IMR-90 (cell line): ENCODE measurements around the gene BCL11A. TPM values are rescaled to one million over a fixed set of nuclear protein-coding genes. Genes with fewer than 3 reads are reported as not detected.

Experiments
- ATAC-seq: fragments of 200-7000 bp; cut with Tn5 transposase; 2 replicates; pipeline ENCODE4 v1.9.1; 2020; ENCODE audit warnings: low read depth, mild to moderate bottlenecking, moderate library complexity
- BruUV-seq: library from RNA; stranded (reverse); fragments of 400-500 nt; replicated peaks from 2 replicates; lab custom pipeline; 2021; lab: Mats Ljungman, UMichigan
- CTCF ChIA-PET: fragments of 300-600 bp; formaldehyde crosslinking; extraction: SDS; loops from one replicate; lab custom pipeline; 2021; ENCODE audit warnings: antibody characterized with exemption; lab: Yijun Ruan, JAX
- POLR2A ChIA-PET: fragments of 300-600 bp; sonication (Branson Sonifier 250); formaldehyde crosslinking; loops from one replicate; lab custom pipeline; 2022; ENCODE audit warnings: antibody characterized with exemption; ENCODE audit not compliant: unreplicated experiment; lab: Charles Lee
- DNase-seq: peaks from one replicate; pipeline ENCODE4 v3.0.0; 2013
- H2AFZ ChIP-seq: replicated peaks from 2 replicates; pipeline ENCODE3; 2013; ENCODE audit warnings: low read length, mild to moderate bottlenecking; ENCODE audit not compliant: poor library complexity
- H2AK5ac ChIP-seq: 2 replicates; pipeline ENCODE4 v1.6.1; 2013; ENCODE audit warnings: low read depth, low read length, inconsistent platforms
- H2AK9ac ChIP-seq: replicated peaks from 2 replicates; pipeline ENCODE3; 2013; ENCODE audit warnings: mild to moderate bottlenecking, low read depth, low read length, moderate library complexity; ENCODE audit not compliant: poor library complexity
- H2BK120ac ChIP-seq: 2 replicates; pipeline ENCODE4 v1.6.1; 2013; ENCODE audit warnings: low read depth, low read length, inconsistent platforms
- H2BK15ac ChIP-seq: 3 replicates; pipeline ENCODE4 v1.6.1; 2013; ENCODE audit warnings: low read depth, low read length, inconsistent platforms
- H2BK20ac ChIP-seq: 2 replicates; pipeline ENCODE4 v1.6.1; 2013; ENCODE audit warnings: low read depth, mild to moderate bottlenecking, inconsistent platforms, low read length, moderate library complexity
- H2BK5ac ChIP-seq: 2 replicates; pipeline ENCODE4 v1.6.1; 2013; ENCODE audit warnings: mild to moderate bottlenecking, low read depth, low read length, inconsistent platforms; ENCODE audit not compliant: poor library complexity, severe bottlenecking
- H3K14ac ChIP-seq: replicated peaks from 2 replicates; pipeline ENCODE4 v1.6.1; 2013; ENCODE audit warnings: low read depth, low read length, inconsistent platforms
- H3K18ac ChIP-seq: 2 replicates; pipeline ENCODE4 v1.6.1; 2013; ENCODE audit warnings: low read depth, low read length, control low read depth
- H3K23ac ChIP-seq: 2 replicates; pipeline ENCODE4 v1.6.1; 2013; ENCODE audit warnings: low read depth, low read length, inconsistent platforms
- H3K27ac ChIP-seq: 2 replicates; pipeline ENCODE4 v1.5.1; 2013; ENCODE audit warnings: mild to moderate bottlenecking, control low read depth, low read length; ENCODE audit not compliant: insufficient read depth
- H3K27me3 ChIP-seq: 2 replicates; pipeline ENCODE4 v1.6.1; 2013; ENCODE audit warnings: low read length; ENCODE audit not compliant: control insufficient read depth, insufficient read depth
- H3K36me3 ChIP-seq: 2 replicates; pipeline ENCODE4 v1.6.1; 2013; ENCODE audit warnings: low read length, mixed read lengths; ENCODE audit not compliant: control insufficient read depth, insufficient read depth
- H3K4ac ChIP-seq: 2 replicates; pipeline ENCODE4 v1.6.1; 2013; ENCODE audit warnings: low read depth, low read length, inconsistent platforms
- H3K4me1 ChIP-seq: 2 replicates; pipeline ENCODE4 v1.6.1; 2013; ENCODE audit warnings: low read length, mixed read lengths; ENCODE audit not compliant: control insufficient read depth, insufficient read depth
- H3K4me2 ChIP-seq: 2 replicates; pipeline ENCODE4 v1.6.1; 2013; ENCODE audit warnings: low read depth, mild to moderate bottlenecking, control low read depth, low read length, moderate library complexity
- H3K4me3 ChIP-seq: 2 replicates; pipeline ENCODE4 v1.5.1; 2013; ENCODE audit warnings: low read depth, mild to moderate bottlenecking, control low read depth, low read length, moderate library complexity; ENCODE audit not compliant: insufficient read depth
- H3K56ac ChIP-seq: 2 replicates; pipeline ENCODE4 v1.6.1; 2013; ENCODE audit warnings: low read length, inconsistent platforms; ENCODE audit not compliant: insufficient read depth; ENCODE audit errors: extremely low read depth
- H3K79me1 ChIP-seq, 2 experiments: 2 replicates each; pipeline ENCODE4 v1.6.1; 2013; ENCODE audit warnings: low read length in 2 of 2, inconsistent platforms in 1 of 2, low read depth in 1 of 2
- H3K9ac ChIP-seq: 2 replicates; pipeline ENCODE4 v1.6.1; 2013; ENCODE audit warnings: low read depth, low read length, control low read depth
- H3K9me1 ChIP-seq: 2 replicates; pipeline ENCODE4 v1.6.1; 2013; ENCODE audit warnings: low read length, inconsistent platforms; ENCODE audit not compliant: insufficient read depth
- H3K9me3 ChIP-seq: 2 replicates; pipeline ENCODE4 v1.6.1; 2013; ENCODE audit warnings: low read length; ENCODE audit not compliant: control insufficient read depth, insufficient read depth
- H4K20me1 ChIP-seq: 2 replicates; pipeline ENCODE4 v1.6.1; 2013; ENCODE audit warnings: low read length, inconsistent platforms; ENCODE audit not compliant: insufficient read depth
- H4K5ac ChIP-seq: 2 replicates; pipeline ENCODE4 v1.6.1; 2013; ENCODE audit warnings: mild to moderate bottlenecking, low read depth, low read length, control low read depth
- H4K8ac ChIP-seq, 2 experiments: 2 replicates each; pipeline ENCODE4 v1.6.1; 2013; ENCODE audit warnings: low read depth in 2 of 2, low read length in 2 of 2, control low read depth in 1 of 2, inconsistent platforms in 1 of 2
- H4K91ac ChIP-seq: 2 replicates; pipeline ENCODE4 v1.6.1; 2013; ENCODE audit warnings: low read depth, low read length, inconsistent platforms; ENCODE audit not compliant: insufficient read depth
- CEBPB ChIP-seq: IDR thresholded peaks from 2 replicates; pipeline ENCODE4 v1.6.1; 2012; ENCODE audit warnings: low read depth, low read length, improper control_type of control experiment
- CHD1 ChIP-seq: IDR thresholded peaks from 2 replicates; pipeline ENCODE4 v1.6.1; 2012; ENCODE audit warnings: low read depth, low read length, improper control_type of control experiment
- NFE2L2 ChIP-seq: fragments of 150-350 bp; IDR thresholded peaks from 2 replicates; pipeline ENCODE4 v1.6.1; 2016; ENCODE audit warnings: low read depth, mild to moderate bottlenecking, low read length
- RFX5 ChIP-seq: IDR thresholded peaks from 2 replicates; pipeline ENCODE4 v1.8.0; 2012; ENCODE audit warnings: low read depth, mild to moderate bottlenecking, low read length, moderate library complexity
- SMC3 ChIP-seq: fragments of 150-350 bp; IDR thresholded peaks from 2 replicates; pipeline ENCODE4 v1.6.1; 2016; ENCODE audit warnings: low read depth, mild to moderate bottlenecking, antibody characterized with exemption, low read length, moderate library complexity
- WGBS, 2 experiments: methylation state at CpG; one replicate each; pipeline versions ENCODE4 v1.1.5 to v1.1.7; 2013; ENCODE audit warnings: missing lambda C conversion rate in 2 of 2; ENCODE audit not compliant: insufficient read length in 1 of 2; ENCODE audit errors: extremely low coverage in 2 of 2; 5-methylcytosine and 5-hydroxymethylcytosine counted together
- dilution Hi-C: fragments of 300-500 bp; cut with HindIII; formaldehyde crosslinking; loops from one replicate; pipeline ENCODE4 v1.14.3; 2018; ENCODE audit warnings: low sequenced_read_pairs; ENCODE audit not compliant: unreplicated experiment
- in situ Hi-C: fragments of 300-500 bp; cut with MboI; formaldehyde crosslinking; loops from 3 replicates; pipeline ENCODE4 v1.14.3; 2019; ENCODE audit warnings: low sequenced_read_pairs, inconsistent platforms, mixed read lengths
- intact Hi-C: fragments of 100-400 bp; cut with micrococcal nuclease; formaldehyde crosslinking; loops from 2 replicates; pipeline ENCODE4 v1.10.0; 2022
- polyA plus RNA-seq, 3 experiments: library from polyadenylated mRNA; depleted of rRNA; stranded (reverse); fragments of >200 nt; gene quantifications; 2 replicates each; pipeline ENCODE4 v1.2.3, GENCODE V29; 2012; ENCODE audit warnings: low replicate concordance in 1 of 3
- total RNA-seq: library from RNA; depleted of rRNA; stranded (reverse); fragments of >200 nt; gene quantifications from 2 replicates; pipeline ENCODE4 v1.2.3, GENCODE V29; 2012
- TF ChIP-seq, protein P1 (sequence below): conservative IDR thresholded peaks from 2 replicates; pipeline ENCODE4 v1.5.1; 2012; ENCODE audit warnings: mild to moderate bottlenecking, low read depth, low read length, improper control_type of control experiment
- TF ChIP-seq, protein P2 (sequence below): fragments of 150-350 bp; IDR thresholded peaks from 2 replicates; pipeline ENCODE4 v1.6.1; 2016; ENCODE audit warnings: low read depth, mild to moderate bottlenecking, low read length, moderate library complexity, borderline replicate concordance

Gene BCL11A
- total and polyA plus RNA-seq, 2 of the 4 experiments (the other 2 are of a cell fraction): 1.0 to 1.1 TPM

DNA sequence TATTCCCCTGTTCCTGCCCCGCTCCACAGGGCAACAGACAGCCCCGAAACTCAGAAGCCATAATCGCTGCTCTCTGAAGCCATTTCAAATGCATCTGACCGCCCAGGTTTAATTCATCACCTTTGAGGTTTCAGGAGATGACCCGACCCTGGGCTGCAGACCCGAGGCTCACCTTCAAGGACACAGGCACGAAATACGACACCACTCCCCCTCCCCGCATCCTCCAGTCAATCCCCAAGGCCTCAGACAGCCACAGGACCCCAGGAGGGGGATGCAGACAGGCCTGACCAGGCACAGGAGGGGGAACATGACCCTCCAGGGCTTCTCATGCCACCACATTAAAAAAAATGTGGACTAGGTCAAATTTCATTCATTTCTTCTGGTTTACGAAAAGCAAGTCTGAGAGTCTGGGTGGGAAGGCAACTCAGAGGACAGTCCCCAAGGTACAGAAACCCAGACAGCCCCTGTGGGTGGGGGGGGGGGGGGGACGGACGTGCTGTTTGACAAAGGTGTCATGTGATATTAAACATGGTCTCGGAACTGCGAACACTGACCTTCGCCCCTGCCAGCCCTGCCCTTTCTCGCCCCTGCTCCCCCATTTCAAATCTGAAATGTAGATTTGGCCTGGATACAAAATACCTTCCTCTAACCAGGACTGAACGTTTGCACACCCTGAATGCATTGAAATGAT lies 142.9 kb downstream of the BCL11A start:
- H2AK9ac ChIP-seq: no peak overlapping the region
- in situ Hi-C loops: no loop called here
- no peak overlapping the region for H3K18ac ChIP-seq
- no peak overlapping the region for H2BK120ac ChIP-seq
- ATAC-seq (no peak), DNase-seq (no peak)
- no peak overlapping the region for H2AFZ ChIP-seq
- TF ChIP-seq SMC3 (no peak), NFE2L2 (no peak), RFX5 (no peak), CEBPB (no peak), CHD1 (no peak)
- TF ChIP-seq, protein P1, sequence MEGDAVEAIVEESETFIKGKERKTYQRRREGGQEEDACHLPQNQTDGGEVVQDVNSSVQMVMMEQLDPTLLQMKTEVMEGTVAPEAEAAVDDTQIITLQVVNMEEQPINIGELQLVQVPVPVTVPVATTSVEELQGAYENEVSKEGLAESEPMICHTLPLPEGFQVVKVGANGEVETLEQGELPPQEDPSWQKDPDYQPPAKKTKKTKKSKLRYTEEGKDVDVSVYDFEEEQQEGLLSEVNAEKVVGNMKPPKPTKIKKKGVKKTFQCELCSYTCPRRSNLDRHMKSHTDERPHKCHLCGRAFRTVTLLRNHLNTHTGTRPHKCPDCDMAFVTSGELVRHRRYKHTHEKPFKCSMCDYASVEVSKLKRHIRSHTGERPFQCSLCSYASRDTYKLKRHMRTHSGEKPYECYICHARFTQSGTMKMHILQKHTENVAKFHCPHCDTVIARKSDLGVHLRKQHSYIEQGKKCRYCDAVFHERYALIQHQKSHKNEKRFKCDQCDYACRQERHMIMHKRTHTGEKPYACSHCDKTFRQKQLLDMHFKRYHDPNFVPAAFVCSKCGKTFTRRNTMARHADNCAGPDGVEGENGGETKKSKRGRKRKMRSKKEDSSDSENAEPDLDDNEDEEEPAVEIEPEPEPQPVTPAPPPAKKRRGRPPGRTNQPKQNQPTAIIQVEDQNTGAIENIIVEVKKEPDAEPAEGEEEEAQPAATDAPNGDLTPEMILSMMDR: no peak
- TF ChIP-seq, protein P2, sequence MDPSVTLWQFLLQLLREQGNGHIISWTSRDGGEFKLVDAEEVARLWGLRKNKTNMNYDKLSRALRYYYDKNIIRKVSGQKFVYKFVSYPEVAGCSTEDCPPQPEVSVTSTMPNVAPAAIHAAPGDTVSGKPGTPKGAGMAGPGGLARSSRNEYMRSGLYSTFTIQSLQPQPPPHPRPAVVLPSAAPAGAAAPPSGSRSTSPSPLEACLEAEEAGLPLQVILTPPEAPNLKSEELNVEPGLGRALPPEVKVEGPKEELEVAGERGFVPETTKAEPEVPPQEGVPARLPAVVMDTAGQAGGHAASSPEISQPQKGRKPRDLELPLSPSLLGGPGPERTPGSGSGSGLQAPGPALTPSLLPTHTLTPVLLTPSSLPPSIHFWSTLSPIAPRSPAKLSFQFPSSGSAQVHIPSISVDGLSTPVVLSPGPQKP: no peak
- H3K9me1 ChIP-seq: no peaks in the 10 kb centered on the region
- no peak overlapping the region for H3K27ac ChIP-seq
- H2BK20ac ChIP-seq: no peak overlapping the region
- no peak overlapping the region for H4K91ac ChIP-seq
- no peak overlapping the region for H2BK5ac ChIP-seq
- H2AK5ac ChIP-seq: no peak overlapping the region
- no peaks in the 10 kb centered on the region for H3K4me1 ChIP-seq
- POLR2A ChIA-PET: no interaction called here
- dilution Hi-C loops: no loop called here
- CTCF ChIA-PET: no interaction called here
- no peaks in the 10 kb centered on the region for H3K79me1 ChIP-seq
- no peak overlapping the region for H3K4ac ChIP-seq
- intact Hi-C loops: no loop called here
- no peaks in the 10 kb centered on the region for H3K36me3 ChIP-seq
- no peaks in the 10 kb centered on the region; the same call in 1 of the 2 replicates for H3K27me3 ChIP-seq
- no TSS peak for BruUV-seq
- no peak overlapping the region for H3K9ac ChIP-seq
- no peak overlapping the region for H2BK15ac ChIP-seq
- no peak overlapping the region for H3K14ac ChIP-seq
- H3K4me2 ChIP-seq: no peak overlapping the region
- H3K9me3 ChIP-seq: no peaks in the 10 kb centered on the region
- no peak overlapping the region for H3K4me3 ChIP-seq
- no peak overlapping the region for H4K8ac ChIP-seq
- no peak overlapping the region for H3K23ac ChIP-seq
- WGBS, 2 experiments: 100% methylated on average over 1 of the region's 17 CpGs; no CpG with 5 or more reads in 1 of the 2 experiments
- no peaks in the 10 kb centered on the region for H4K20me1 ChIP-seq
- no peak overlapping the region for H3K56ac ChIP-seq
- H4K5ac ChIP-seq: no peak overlapping the region
